Measurements from ENCODE around the gene RHOT1.

GRCh38 chr17:32160526-32160925 lies 18.2 kb downstream of the RHOT1 start:
- TF ChIP-seq CTCF (IDR thresholded peaks at IDR 0.05 in 8 of 11, conservative IDR thresholded peaks at IDR 0.05 in 3 of 11) (no peak), POLR2A (IDR thresholded peaks at IDR 0.05) (no peak), POLR2AphosphoS5 (IDR thresholded peaks at IDR 0.05) (peak in 1 of 3 donors; percentile 59)
